Left lobe of liver (tissue), 2 donors: ENCODE measurements around the gene ANP32B. TPM values are rescaled to one million over a fixed set of nuclear protein-coding genes. Genes with fewer than 3 reads are reported as not detected.
"Not testable (repeated sequence)": the region's sequence is repeated elsewhere in the genome, so short reads cannot be mapped to it uniquely, and the experiment has no call there.

Experiments
- ATAC-seq: fragments of 200-7000 bp; cut with Tn5 transposase; one replicate; pipeline ENCODE4 v1.9.1; 2020; ENCODE audit warnings: mild to moderate bottlenecking, moderate library complexity
- DNase-seq: peaks from one replicate; pipeline ENCODE4 v3.0.0-alpha.2; 2020; ENCODE audit warnings: low spot score
- total RNA-seq: library from RNA; stranded (reverse); gene quantifications from one replicate; pipeline ENCODE4 v1.2.1, GENCODE V29; 2021
- donor health status: DM: no; HTN: no; CAD: no; lungs with moderate emphysema.
- donor health status: DM: no; HTN: yes; CAD: no.

The ANP32B gene
- total RNA-seq, 1 donor from 2014 or later = 29.0 TPM

DNA sequence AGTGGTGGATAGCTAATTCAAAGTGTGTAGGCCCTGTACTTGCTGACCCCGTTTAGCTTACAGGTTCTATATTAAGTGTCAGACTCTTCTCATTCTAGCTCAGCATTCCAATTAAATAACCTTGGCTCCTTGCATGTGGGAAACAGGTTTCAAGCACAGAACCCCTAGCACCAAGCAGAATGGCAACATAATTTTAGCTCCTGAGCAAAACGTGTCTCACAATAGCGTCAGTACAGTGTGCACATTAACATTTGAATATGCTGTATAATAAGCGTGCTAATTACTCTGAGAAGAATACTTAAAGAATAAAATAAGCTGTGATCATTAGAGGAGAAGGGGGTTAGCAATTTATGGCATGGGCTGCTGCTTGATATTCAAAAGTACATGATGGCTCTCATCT lies 21.0 kb upstream of the ANP32B start:
- no peak for ATAC-seq
- no peak for DNase-seq

DNA sequence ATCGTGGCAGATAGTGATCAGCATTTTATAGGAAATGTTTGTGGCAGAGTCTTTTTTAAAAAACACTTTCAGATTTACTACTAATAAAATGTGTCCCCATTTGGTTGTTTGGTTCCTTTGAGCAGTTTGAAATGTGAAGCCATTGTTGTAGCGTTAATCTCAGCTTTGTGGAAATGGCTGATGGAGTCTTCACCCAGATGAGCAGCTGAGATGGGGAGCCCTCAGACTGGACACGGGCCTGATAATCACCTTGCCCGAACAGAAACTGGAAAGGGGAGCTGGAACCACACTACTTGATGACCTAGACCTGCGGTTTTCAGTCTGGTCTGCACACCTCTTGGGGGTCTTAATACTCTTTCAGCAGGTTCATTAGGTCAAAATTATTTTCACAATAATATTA lies 20.6 kb upstream of the ANP32B start:
- no peak for DNase-seq
- no peak for ATAC-seq

DNA sequence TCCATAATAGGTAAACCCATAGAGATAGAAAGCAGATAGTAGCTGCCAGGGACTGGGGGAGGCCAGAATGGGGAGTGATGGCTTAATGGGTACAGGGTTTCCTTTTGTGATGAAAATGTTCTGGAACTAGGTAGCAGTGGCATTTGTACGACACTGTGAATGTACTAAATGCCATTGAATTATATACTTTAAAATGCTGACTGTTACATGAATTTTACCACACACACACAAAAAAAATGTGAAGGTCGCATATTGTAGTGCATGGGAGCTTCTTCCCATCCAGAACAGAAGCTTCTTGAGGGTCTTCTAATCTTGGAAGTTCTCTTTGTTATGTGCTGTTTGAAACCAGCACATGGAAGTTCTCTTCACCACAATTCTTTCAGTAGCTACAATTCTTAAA lies 19.9 kb upstream of the ANP32B start:
- no peak for ATAC-seq

DNA sequence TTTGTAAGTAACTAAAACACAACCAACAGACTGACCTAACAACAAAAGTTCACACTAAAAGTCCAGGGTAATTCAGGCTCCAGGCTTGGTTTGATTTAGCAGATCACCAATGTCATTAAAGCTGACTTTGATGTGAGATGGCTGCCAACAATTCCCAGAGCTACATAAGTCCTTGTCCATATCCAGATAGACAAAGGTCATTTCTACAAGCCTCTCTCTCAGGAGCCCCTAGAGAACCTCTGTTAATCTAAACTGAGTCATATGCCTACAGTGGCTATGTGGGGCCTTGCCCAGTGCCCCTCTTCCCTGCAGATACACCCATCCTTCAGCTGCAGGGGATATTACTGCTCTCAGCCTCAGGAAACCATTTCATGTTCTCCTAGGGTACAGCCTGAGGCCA lies 18.2 kb upstream of the ANP32B start:
- DNase-seq (no peak), ATAC-seq (no peak)

More for the DNA sequence above, 19.9 kb upstream of the ANP32B start:
- no peak for DNase-seq

DNA sequence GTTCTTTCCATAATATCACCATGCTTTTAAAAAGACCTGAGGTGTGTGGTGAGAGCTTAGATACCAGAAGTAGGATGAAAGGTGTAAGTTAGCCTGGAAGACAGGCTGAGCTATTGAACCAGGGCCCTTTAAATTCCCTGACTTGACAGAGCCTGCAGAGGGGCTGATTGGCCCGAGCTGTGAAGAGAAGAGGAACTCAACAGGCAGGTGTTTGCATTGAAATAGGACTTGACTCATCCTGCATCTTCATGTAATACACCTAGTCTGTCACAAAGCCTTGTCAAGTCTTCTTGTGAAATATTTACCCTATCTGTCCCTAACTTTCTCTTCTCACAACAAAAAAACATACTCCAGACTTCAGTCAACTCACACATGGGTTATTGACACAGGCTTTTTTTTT lies 16.6 kb upstream of the ANP32B start:
- ATAC-seq (no peak), DNase-seq (no peak)

DNA sequence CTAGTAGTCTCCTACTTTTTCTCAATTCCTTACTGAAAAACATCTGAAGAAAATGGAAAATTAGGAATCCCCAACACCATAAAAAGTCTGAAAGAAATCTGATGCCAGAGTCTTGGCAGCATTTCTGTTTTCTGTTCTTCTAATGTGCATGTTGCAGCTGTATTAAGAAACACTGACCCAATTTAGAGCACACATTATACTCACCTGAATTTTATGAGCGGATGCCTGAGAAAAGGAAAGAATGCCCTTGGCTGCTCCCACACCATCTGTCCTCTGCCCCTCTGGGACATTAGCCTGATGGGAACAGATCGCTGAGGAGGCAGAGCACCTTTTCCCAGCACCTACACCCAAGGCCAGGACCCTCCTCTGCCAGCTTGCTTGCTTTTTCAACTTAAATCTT lies 14.1 kb upstream of the ANP32B start:
- ATAC-seq = no peak

DNA sequence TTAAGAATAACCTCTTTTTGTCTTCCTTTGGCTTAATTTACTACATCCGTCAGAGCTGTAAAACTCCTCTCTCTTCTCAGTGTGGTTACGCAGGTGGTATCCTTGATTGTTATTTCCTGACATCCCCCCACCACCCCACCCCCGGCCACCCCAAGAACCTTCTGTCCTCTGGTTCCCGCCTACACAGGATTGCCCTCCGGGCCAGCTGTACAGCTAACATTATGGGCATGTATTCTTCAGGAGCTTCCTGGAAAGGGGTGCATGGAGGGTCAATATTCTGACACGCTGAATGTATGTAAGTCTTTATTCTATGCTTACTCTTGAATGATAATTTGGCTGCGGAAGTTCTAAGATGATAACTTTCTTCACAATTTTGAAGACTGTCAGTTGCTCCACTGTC lies 13.0 kb upstream of the ANP32B start:
- ATAC-seq (no peak), DNase-seq (no peak)

More for the DNA sequence above, 14.1 kb upstream of the ANP32B start:
- DNase-seq = no peak

DNA sequence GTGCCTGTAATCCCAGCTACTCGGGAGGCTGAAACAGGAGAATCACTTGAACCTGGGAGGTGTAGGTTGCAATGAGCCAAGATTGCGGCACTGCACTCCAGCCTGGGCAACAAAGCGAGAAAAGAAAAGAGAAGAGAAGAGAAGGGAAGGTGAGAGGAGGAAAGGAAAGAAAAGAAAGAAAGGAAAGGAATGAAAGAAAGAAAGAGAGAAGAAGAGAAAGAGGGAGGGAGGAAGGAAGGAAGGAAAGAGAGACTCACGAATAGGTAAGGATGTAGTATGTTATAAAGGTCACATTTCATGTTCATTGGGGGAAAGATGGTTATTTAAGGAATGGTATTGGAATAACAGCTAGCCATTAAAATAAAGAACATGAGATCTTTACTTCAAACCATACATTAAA lies 10.4 kb upstream of the ANP32B start:
- DNase-seq (no peak), ATAC-seq (no peak)

DNA sequence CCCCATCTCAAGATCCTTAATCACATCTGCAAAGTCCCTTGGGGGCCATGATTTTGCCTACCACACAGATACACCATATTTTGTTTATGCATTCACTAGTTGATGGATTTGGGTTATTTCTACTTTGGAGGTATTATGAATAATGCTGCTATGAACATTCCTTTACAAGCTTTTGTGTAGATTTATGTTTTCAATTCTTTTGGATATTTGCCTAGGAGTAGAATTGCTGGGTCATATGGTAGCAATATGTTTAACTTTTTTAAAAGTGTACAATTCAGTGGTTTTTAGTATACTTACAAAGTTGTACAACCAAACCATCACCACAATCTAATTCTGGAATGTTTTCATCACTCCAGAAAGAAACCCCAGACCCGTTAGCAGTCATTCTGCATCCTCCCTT lies 7.8 kb upstream of the ANP32B start:
- ATAC-seq (no peak), DNase-seq (no peak)

DNA sequence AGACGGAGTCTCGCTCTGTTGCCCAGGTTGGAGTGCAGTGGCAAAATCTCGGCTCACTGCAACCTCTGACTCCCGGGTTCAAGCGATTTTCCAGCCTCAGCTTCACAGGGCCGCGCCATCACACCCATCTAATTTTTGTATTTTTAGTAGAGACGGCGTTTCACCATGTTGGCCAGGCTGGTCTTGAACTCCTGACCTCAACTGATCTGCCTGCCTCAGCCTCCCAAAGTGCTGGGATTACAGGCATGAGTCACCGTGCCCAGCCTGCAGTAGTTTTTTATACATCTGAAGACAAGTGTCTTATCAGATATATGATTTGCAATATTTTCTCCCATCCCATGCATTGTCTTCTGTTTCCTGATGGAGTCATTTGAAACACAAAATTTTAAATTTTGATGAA lies 6.5 kb upstream of the ANP32B start:
- ATAC-seq, DNase-seq: not testable (repeated sequence)

DNA sequence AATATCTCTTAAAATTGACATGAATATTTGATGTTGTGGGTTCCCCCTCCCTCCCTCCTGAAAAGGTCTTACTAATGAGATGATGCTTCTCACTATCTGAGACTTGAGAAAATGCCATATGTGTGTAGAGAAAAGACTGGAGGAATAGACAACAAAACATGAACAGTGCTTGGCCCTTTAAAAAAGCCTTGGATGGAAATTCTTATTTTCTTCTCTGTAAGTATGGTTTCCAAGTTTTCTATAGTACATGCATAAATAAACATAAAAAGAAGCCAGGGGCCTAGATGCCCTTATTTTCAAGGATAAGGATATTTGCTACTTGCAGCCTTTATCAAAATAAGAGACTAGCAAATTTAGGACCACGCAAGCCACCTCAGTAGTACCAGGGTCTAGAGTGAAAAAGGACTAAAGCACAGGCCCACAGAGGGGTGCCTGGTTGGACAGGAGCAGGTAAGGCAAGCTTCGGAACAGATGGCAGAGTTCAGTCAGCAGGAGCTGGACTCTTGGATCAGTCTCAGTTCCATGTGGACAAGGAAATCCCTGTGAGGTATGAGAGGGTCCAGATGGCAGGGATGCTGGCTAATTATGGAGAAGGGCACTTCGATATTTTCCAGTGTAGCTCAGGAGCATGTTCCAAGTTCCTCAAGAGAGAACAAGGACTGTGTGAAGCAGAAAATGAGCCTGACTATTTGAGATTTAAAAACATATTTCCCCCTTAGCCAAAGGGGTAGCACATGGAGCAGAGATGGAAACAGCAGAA lies 4.6 kb upstream of the ANP32B start:
- DNase-seq (no peak), ATAC-seq (no peak)

DNA sequence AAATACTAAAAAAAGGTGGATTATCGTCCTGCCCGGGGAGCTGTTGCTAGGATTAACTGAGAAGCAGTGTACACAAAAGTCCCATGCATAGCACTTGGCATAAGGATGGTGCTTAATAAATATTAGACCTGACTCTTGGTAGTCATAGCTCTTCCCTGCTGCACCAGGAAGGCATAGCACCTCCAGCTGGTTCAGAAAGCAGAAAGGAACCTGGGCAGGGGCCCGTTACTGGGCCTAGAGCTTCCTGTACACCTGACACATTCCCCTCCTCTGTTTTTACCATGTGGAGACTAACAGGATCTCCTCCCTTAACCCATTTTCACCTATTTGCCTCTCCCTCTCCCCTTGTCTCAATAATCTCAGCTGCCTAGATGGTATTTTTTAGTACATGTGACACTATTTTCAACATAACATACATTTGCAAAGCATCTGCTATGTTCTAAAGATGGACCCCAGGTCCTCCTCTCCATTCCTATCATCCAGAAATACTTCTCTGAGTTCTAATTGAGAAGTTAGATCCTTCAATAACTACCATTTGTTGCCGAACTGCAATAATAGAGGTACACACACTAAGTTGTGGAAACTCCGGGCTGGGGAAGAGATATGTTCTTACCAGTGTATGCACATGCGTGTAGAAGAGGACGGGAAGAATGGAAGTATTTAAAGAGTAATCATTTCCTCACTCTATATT lies 3.2 kb upstream of the ANP32B start:
- no peak for ATAC-seq

DNA sequence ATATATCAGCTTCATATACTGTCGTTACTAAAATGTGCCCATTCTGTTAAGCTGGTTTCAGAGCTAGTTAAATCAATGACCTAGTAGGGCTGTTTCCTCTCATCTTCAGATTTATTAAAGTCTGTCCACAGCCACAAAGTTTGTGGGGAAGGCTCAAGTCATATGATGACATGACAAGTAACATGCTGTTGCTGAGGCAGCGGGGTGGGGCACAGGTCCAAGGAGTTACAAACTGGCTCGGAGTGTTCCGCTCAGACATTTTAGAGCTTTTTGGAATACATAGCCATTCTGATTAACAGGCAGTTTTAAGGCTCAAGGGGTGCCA lies 2.7 kb upstream of the ANP32B start:
- ATAC-seq (no peak), DNase-seq (no peak)

More for the DNA sequence above, 3.2 kb upstream of the ANP32B start:
- no peak for DNase-seq

DNA sequence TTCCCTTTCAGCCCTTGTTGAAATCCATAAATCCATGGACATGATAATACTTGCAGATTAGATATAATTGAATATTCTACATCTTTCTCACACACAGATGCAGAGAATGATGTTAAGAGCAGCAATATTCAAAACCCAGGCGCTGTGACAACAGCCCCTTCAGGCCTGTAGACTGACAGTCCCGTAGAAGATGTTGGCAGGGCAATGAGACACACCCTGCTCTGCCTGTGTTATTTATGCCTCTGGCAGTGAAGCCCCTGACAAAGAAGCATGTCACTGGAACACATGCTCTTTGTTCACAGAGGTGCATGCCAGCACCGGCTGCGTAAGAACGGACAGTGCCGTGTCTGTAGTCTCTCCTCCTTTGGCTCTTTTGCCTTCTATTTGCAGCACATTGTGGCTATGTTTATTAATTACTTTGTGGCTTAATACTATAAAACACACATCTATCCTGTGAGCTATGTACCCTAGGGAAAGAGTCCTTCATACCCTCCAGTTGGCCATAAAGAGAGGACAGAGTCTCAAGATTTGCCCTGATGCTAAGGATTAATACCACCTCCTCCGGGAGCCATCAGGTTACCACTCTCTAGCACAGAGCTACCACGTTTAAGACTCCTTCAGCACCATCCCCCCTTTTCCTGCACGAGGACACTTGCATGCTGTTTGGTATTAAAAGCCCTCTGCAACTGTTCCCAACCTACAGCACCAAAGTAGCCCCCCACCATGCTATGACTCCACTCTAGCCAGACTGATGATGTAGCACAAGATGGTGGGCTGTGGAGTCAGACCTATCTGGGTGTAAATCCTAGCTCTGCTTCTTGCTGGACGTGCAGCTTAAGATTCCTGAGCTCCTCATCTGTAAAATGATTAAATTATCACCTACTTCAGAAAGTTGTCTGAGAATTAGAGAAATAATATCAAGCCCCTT lies 2.0 kb upstream of the ANP32B start:
- ATAC-seq (no peak), DNase-seq (no peak)

DNA sequence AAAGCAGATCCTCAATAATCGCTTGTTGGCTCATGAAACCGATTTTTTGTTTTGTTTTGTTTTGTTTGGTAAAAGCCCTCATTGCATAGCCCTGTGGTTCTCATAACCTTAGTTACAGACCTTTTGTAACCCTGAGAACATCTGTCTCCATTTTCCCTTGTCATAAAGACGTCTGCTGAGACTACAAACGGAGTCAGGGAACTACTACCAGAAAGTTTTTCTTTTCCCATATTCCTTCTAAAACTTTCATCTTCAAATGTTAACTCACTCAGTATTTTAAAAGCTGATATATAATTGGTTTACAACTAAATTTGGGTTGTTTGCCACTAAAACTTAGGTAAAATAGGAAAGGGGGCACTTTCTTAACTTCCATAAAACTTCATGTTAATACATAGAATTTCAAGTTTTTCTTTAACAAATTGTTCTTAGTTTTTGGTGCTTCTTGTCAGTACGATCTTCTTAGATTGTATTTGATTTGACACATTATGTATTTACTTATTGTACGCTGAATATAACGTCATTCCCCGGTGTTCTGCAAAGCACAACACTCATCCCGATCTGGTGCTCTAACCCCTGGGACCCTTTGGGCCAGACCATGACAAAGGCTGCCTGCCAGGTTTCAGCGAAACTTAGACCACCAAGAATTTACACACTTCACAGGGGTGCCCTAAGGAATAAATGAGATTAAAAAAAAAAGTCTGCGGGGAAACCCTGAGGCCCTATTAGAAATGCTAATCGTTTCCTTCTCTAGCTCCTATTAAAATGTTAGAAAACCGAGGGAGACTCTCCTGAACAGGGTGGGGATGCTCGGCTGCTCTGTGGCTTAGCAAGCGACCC lies 1.1 kb upstream of the ANP32B start:
- DNase-seq (no peak), ATAC-seq (no peak)

DNA sequence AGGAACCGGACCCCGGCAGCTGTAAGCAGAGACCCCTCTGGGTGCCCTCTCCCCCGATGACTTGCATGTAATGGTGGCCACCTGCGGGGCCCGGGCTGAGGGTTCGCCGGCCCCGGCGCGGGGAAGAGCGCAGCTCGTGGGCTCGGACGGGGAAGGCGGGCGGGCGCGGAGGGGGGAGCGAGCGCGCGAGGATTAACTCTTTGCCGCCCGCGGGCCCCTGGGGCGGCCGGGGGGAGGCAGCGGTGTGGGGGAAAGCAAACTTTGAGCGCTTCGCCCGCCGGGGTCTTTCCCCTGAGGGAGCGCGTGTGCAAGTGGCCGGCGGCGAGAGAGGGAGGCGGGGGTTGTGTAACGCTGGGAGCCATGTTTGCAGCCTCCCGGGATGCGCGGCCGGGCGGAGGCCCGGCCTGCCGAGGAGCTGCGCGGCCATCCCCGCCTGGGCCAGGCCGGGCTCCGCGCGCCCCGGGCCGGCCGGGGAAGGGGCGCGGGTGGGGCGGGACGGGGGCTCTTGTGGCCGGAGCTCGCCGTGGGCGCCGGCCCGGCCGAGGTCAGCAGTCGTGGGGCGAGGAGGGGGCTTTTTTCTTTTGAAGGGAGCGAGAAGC lies 547 bp downstream of the ANP32B start:
- DNase-seq (no peak), ATAC-seq (peak; percentile 60)

DNA sequence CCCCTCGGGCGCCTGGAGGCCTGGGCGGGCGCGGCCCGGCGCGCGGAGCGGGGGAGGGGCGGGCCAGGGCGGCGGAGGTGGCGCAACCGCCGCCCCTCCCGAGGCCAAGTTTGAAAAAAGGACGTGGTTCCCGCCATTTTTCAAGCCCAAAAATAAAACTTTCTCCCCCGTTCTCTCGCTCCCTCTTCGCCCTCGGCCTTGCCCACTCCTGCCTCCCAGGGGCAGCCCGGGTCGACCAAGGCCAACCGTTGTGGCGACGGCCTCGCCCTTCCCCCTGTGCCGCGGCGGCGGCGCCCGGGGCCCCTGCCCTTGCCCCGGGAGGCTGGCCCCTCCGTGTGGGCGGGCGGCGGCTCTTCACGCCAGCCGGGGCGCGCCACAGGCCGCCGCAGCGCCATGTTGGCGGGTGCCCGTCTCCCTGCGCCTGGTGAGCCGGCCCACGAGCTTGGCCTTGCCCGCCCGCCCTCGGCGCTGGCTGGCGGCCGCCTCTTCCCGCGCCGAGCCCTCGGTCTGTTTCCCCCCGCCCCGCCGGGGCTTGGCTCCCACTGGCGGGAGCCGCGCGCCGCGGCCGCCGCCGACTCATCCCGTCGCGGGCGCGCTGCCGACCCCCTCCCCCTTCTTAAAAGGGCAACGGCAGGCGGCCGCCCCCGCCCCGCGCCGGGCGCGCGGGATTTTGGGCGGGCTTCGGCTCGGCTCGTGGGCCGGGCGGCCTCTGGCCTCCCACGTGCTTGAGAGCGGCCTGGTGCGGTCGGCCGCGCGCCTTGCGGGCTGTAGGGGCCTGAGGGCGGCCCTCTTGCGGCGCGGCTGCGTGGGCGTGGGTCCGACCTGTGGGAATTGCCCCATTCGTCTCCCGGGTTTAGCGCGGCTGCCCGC lies 1.3 kb downstream of the ANP32B start:
- ATAC-seq = peak; percentile 61
- peak; percentile 86 for DNase-seq

DNA sequence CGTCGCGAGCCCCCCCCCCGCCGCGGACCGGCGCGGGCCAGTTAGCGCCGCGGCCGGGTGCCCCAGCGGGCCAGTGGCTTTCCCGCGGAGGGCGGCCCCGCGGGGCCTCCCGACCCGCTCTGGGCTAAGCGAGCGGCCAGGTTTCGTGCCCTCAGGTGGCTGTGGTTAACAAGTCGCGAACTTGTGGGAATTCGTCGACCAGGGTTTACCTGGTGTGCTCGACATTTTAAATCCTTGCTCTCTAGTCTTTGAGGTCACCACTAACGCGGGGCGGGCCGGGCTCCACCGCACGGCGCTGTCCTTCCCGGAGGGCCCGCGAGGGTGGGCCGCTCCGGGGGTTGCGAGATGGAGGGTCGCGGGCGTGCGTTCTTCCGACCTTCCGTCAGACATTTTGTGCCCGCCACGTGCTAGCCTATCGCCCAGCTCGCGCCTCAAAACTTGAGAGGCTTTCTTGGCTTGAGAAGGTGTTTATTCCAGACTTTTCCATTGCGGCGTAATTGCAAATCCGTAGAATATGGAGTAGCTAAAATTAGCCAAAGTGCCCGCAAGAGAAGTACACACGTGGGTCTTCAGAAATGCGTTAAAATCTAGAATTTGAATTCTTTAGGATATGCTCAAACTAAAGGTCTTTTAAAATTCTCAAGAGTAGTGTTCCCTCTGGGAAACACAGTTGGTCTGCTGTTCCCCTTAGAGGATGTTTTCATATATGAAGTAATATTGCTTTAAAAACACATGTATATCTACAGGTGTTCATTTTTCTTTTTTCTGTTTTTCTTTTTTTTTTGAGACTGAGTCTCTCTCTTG lies 2.1 kb downstream of the ANP32B start:
- DNase-seq (no peak), ATAC-seq (no peak)

DNA sequence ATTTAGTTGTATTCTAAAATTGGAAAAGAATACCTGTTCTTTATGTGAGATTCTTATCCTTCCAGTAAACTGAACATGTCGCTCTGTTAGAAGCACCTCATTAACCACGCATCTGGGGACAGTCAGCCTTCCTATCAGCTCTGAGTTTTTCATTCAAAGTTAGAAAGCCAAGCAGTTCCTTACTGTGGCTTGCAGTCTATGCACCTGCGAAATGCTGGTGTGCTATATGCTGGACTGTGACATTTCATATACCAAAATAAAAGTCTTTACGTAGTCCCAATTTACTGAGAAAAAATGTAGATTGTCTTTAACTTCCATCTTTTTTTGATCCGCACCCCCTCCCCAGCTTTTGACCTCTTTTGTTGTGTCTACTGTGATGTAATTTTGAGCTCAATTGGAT lies 4.3 kb downstream of the ANP32B start:
- ATAC-seq = no peak

More for the DNA sequence above, 4.3 kb downstream of the ANP32B start:
- no peak for DNase-seq
